HT1080 (cell line): ENCODE results near the gene NUP188. TPM values are rescaled to one million over a fixed set of nuclear protein-coding genes. Genes with fewer than 3 reads are reported as not detected.
A peak's percentile ranks its signal among the peaks of the same experiment; 100 is the strongest.

ENCODE experiments used
- DNase-seq: peaks from one replicate; pipeline ENCODE4 v3.0.0-alpha.2; 2015; ENCODE audit warnings: low read depth
- total RNA-seq: library from RNA; depleted of rRNA; stranded (reverse); fragments of >200 nt; shearing (Covaris generic); gene quantifications from 2 replicates; pipeline ENCODE4 v1.2.3, GENCODE V29; 2014

NUP188 gene
- total RNA-seq, 1 experiment from 2014 or later = 63.6 TPM

DNA sequence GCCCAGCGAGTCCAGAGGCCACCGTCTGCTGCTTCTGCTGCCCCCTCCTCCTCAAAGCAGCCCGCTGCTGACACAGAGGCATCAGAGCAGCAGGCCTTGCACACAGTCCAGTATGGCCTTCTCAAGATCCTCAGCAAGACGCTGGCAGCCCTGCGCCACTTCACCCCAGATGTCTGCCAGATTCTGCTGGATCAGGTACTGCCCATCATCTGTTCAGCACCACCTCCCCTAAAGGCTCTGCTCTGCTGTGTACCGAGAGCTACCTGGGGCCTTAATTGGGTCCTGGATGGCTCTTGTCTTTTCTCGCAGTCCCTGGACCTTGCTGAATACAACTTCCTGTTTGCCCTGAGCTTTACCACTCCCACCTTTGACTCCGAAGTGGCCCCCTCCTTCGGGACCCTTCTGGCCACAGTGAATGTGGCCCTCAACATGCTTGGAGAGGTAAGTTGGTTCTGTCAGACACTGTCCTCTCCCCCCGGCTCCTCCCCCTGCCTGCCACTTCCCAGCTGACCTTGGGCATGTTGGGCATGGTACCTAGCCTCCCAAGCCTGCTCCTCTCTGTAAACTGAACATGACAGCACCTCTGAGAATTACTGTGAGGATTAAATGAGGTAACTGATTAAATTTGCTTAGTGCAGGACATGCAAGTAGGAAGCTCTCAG lies 58.0 kb downstream of the NUP188 start:
- no peak for DNase-seq

DNA sequence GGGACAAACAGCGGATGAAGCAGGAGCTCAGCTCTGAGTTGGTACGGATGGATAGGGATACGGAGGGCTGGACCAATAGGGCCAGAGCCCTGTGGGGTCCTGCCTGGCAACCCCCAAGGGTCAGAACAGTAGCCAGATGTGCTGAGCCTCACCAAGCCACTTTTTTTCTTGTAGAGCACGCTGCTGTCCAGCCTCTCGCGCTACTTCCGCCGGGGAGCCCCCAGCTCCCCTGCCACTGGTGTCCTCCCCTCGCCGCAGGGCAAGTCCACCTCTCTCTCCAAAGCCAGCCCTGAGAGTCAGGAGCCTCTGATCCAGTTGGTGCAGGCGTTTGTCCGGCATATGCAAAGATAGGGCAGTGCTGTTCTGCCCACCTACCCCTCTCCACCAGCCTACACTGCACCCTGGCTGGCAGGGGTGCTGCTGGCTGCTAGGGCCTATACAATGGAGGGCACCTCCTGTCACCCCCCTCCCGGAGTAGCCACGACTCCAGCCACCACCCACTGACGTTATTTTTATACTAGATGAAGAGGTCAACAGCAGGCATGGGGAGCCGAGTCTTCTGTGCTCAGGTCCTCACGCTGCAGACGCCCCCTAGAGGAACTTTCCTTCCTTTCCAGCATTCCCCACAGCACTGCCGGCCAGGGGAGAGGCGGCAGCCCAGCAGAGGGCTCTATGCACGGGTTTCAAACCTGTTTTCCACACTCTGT lies 59.0 kb downstream of the NUP188 start:
- peak; percentile 77 for DNase-seq

DNA sequence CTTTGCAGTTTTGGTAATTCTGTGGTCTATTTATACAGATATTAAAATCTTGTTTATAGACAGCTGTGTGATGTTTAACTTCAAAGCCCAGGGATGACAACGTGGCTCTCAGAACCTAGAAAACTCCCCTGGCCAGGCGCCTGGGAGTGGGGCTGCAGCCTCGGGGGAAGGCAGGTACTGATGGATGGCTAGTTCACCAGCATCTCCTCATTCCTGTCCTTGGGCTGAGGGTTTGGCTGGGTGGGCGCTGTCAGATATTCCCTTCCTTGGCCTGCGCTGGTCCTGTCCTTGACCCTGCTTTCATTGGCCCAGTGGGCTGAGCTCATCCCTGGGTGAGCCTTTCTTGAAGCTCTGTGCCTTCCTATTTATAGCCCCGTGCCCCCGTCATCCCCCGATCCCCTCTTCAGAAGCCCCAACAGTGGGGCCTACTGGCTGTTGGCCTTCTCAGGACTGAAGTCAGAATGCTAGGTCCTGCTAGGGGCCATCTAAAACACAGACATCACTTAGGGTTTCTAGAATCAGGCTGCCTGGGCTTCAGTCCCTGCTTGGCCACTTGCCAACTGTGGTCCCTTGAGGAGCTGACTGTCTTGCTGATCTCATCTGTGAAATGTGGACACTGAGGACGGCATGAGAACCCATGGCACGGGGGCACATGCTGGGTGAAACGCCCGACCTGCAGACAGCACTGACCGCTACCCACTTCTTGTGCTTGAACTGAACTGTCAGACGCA lies 59.7 kb downstream of the NUP188 start:
- DNase-seq = no peak

DNA sequence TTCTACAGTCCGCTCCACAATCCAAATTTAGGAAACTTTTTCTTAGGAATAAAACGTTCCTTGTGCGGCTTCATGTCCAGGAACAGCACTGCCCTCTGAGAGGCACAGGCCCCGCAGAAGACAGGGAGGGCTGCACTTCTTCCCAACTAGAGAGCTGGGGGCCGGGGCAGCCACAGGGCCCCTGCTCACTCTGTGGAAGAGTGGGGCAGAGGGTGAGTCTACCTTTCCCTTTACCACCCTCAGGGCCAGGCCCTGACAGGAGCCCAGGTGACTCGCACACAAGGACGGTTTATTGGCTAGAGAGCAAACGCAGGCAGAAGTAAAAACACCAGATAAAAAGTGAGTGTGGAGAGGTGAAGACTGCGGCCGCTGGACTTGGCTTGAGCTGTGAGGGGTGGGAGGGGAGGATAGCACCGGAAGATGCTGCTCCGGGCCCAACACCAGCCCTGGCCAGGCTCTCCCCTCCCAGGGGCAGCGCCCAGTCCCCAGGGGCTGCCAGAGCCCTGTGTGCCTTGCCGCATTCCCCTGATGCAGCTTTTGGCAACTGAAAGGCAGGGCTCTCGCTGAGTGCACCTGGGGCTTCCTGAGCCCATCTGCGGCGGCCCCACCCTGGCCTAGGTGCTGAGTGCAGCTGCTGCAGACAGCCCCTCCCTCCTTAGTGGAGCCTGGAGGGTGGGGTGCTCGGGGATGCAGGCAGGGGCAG lies 60.4 kb downstream of the NUP188 start:
- DNase-seq = no peak

DNA sequence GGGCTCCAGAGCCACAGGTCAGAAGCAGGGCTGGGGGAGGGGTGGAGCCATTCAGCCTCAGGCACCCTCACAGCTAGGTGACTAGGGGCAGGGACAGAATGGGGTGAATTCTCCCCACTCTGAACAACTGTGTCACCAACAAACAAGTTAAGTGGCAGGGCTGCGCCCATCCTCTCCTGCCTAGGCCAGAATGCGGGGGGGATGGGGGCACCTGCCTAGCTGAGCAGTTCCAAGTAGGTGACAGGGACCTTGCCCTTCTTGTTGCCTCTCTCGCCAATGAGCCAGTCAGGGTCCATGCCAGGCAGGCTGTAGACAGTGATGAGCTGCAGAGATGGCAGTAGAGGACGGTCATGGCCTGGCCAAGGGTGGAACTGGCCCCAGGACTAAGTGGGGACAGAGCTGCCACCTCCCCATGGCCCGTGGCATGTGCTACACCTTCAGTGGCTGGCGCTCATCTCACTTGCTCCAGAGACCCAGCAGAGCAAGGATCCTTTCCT lies 61.0 kb downstream of the NUP188 start:
- DNase-seq = no peak

DNA sequence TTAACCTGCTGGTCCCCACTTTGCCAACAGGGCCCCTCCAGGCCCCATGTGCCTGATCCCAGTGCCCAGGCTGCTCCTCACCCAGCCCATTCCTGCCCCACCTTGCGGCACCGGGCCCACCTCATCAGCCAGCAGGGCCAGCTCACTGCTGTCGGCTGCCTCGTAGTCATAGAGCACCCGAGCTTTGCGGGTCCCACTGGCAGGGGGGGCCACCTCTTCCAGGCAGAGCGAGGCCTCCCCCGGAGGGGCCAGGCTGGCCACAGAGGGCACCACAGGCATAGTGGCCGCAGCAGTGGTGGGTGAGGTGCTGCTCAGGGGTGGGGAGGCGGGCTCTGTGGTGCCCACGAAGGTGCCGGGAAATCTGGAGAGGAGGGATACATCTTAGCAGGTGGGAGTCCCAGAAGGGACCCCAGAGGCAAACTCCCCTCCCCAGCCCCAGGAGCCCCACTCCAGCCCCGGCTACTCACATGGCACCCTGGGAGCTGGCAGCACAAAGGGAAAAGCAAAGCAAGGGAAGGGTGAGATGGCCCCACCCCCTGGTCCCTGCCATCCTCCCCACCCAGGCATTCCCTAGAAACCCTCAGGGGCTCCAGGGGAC lies 61.6 kb downstream of the NUP188 start:
- no peak for DNase-seq

DNA sequence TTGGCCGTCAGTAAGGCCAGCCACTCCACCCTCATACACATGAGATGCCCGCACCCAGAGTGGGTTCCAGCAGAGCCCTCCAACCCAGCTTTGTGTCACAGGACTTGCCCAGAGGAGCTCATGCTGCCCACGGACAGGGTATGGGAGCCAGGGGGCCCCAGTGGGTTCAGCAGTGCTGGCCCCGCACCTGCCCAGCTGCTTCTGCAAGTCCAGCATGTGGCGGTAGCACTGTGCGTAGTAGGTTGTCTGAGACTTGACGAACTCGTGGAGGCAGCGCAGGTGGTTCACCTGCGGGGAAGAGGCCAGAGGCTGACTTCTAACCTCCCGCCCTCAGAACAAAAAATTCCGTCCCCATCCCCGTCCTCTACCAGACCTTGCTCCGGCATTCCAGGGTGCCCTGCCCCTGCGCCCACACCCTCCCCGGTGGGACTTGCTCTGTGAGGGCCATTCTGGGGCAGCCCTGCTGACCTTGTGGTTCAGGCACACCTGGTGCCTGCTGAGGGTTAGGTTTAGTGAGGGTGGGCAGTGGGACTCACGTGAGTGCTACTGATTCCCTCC lies 62.2 kb downstream of the NUP188 start:
- DNase-seq = no peak

DNA sequence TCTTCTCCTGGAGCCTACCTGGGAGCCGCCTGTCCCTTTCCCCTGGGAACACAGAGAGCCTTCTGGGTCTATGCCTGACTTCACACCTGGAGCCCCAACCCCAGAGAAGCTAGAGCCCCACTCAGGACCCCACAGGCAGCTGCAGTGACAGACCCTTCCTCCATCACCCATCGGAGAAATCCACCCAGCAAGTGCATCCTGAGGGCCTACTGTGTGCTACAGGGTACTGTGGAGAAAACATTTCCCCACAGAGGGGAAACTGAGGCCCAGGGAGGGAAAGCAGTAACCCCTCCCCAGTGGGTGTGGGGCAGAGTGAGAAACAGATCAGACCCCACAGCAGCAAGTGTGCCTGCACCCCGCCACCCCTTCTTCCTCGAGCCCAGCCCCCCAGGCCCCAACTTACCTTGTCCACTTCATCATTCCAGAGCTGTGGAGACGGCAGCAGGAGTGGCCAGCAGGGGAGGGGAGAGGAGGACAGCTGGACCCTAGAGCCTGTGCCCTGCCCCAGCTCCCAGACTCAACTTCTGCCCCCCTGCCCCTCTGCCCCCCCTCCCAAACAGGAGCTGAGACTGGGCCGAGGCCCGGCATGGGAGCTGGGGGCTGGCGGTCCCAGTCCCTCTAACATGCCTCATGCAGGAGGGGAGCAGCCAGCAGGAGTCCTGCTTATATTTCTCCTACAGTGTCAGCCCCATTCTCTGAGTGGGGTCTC lies 62.9 kb downstream of the NUP188 start:
- DNase-seq = no peak

DNA sequence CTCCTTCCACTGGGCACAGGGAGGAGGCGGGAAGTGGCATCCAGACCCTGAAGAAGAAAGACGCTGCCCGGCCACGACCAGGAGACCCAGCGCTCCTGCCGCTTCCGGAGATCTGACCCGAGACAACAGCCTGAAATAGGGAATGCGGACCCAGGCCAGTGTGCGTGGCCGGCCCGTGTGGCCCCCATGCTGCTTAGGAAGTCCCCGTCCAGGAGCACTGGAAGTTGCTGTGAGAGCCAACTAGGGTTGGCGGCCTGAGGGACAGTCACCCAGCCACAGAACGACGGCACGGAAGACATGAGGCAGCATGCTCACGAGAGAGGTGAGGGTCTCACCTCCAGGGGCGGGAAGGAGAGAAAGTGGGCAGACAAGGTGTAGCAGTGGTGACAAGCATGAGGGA lies 63.7 kb downstream of the NUP188 start:
- DNase-seq = no peak

DNA sequence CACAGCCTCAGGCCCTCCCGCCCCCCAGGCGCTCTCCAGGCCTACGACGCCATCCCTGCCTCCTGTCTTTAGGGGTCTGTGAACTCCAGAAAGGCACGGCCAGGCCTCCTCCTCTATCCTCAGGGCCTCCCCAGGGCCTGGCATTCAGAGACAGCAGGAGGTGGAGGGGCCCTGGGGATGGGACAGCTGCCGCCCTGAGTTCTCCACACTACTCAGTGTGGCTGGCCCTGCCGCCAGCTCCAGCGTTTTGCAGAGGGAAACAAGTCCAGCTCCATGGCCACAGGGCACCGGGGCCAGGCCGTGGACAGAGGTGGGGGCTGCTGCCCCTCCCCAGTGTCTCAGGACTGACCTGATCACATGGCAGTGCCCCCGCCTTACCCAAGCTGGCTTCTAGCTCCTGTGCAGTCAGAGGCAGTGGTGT lies 64.3 kb downstream of the NUP188 start:
- no peak for DNase-seq

DNA sequence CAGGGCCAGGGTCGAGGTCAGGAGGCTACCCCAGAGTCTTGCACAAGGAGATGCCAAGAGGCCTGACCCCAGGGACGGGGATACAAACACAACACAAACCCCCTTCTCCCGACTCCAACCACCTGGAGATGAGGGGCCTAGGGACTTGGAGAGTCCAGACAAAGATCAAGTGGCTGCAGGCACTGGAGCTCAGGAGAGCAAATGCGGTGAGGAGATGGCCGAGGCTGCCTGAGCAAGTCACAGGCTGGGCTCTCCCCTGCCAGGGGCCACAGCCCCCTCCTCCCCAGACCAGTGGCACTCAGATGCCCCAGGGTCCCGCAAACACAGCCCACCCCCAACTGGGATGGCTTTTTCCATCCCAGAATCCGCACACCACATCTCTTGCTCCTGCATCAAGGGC lies 64.8 kb downstream of the NUP188 start:
- DNase-seq = no peak

DNA sequence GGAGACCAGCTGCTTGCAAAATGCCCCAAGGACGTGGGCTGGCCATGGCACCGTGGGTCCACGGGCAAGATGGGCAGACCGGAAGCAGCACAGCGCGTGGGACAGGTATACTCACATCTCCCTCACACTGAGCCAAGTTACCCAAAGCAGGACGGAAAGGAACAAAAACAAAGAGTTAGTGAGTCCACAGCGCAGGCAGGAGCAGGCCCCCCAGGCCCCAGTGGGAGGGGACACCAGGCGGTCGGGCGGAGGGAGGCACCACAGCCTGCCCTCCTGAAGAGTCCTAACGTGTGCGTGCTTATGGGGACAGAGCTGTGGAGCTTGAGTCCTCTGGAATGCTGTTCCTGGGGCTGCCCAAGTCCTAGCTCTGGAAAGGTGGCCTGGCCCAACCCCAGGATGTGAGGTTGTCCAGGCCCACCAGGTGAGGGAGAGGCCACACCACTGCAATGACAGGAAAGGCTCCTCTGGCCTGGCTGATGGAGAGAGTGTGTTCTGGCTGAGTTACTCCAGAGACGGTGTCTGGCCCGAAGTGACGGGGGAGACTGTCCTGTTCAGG lies 65.5 kb downstream of the NUP188 start:
- no peak for DNase-seq

DNA sequence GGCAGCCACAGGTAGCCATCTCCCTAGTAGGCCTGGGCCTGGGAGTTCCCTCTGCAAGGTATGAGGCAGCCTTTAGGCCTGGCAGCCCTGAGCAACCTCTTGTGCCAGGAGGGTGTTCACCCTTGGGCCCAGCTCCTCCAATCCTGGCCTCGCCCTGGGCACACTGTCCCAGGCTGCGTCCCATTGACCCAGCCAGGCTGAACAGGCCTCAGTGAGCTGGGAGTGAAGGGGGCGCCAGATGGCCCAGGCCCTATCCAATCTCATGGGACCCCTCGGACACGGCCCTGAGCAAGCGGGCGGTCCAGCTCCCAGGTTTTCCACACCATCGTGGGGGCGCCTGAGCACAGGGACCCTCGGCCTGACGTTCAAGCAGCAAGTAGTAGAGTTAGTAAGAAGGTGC lies 66.2 kb downstream of the NUP188 start:
- no peak for DNase-seq

DNA sequence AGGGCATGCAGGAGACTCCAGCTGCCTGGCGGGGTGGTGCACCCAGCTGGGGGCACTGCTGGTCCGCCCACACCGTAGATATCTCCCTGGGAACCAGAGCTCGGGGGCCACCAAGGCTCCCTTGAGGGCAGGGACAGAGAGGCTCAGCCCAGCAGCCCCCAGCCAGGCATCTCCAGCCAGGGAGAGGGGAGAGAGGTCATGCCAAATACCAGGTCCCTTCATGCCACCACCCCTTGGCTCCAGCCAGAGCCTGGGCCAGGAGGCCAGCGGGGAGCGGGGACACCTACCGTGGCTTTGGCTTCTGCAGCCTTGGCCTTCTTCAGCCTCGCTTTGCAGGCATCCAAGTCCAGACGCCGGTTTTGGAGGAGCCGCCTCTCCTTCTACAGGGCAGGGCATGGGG lies 66.6 kb downstream of the NUP188 start:
- DNase-seq = no peak

DNA sequence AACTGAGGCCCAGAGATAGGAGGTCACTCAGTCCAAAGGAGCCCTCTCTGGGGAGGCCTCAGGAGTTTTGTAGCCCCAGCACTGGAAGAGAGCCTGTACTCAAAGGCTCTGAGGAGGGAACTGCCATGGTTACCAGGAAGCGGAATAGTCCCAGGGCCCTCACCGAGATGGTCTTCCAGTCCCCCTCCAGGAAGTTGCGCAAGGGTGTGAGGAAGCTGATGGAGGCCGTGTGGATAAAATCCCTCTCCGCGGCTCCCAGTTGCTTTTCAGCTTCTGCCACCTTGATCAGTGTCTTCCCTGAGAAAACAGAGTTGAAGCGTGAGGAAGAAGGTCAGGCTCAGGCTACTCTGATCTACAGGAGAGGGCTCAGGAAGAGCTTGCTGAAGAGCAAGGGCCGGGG lies 67.1 kb downstream of the NUP188 start:
- DNase-seq = no peak

DNA sequence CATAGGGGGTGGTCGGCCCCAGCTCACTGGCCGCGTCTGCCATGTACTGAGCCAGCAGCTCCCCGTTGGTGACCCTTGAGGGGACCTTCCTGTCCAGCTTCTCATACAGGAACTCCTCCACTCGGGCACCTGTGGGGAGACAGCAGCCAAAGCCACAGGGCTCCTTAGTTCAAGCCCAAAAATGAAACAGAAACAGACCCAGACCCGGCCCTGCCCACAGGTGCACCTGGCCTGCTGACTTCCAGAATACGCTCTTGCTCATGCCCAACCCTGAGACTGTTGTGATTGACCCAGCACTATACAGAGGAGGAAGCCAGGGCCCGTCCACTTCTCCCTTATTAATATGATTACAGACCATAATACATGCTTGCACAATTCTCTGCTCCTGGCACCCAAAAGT lies 73.6 kb downstream of the NUP188 start:
- DNase-seq = no peak

DNA sequence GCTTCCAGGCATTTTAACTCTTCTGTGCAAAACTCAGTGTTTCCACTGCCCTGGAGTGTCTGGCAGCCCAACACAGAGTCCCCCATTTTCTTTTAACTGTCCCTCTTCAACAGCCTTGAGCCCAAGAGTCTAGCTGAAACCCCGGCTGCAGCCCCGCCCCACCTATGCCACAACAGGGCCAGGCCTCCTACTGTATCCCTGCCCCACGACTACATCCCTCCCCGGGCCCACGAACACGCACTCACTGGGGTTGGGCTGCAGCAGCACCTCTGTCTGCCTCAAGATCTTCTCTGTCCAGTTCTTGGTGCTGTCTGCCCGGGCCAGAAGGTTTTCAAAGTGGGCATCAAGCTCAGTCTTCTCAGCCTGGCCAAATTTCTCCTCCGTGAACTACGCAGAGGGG lies 74.5 kb downstream of the NUP188 start:
- DNase-seq = no peak

DNA sequence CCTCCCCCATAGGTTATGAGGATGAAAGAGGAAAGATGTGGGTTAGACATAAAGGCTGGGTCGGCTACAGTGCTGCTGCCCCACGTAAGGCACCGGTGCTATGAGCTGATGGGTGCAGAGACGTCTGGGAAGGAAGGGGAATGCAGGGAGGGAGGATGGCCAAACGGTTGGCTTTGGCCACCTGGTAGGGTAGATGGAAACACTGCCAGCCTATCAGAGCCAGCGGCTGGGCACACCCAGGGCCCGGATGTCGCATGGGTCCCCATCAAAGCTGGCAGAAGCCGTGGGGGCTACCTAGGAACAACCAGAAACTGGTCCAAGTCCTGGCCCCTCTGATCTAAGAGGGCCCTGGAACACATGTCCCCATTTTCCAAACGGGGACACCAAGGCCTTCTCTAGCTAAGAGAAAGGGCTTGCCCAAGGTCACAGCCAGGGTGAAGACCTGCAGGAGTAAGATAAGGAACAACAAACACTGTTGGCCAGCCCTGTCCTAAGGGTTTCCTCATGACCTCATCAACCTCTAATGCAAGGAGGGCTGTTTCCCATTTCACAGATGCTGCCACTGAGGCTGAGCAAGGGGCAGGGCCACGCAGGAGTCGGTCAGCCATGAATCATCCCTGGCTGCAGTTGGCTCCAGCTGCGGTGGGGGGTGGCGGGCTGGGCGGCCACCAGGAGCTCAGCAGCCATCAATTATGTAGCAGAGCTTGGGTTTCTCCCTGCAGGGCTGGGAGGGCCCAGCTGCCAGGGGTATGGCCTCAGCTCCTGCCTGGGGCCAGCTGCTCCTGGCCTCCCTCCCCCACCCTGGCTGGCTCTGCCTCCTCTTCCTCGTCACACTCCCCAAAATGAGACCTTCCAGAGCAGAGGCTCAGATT lies 75.8 kb downstream of the NUP188 start:
- peak; percentile 81 for DNase-seq

DNA sequence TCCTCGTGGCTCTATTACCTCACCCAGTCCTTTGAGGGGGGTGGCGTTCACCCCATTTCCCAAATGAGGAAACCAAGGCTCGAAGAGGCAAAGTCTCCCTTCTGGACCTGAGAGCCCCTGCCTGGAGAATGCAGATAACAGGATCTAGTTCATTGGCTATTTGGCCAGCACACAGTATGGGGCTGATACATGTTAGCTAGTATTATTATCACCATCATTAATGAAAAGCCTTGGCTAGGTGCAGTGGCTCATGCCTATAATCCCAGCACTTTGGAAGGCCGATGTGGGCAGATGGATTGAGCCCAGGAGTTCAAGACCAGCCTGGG lies 76.4 kb downstream of the NUP188 start:
- DNase-seq = no peak
